ENCODE measurements around the gene TROAP.
A peak's percentile ranks its signal among the peaks of the same experiment; 100 is the strongest.

The TROAP gene

GRCh38 chr12:49340971-49341776, 18.1 kb downstream of the TROAP start:
- Mint-ChIP-seq H3K36me3 (ENCODE audit: low read depth) (peaks cover 2% of the 10 kb centered on the region), H3K4me1 (ENCODE audit: low read depth) (peaks cover 20% of the 10 kb centered on the region), H3K27ac (no peak overlapping the region), H3K4me3 (no peak overlapping the region), H3K27me3 (ENCODE audit: low read depth) (peaks cover 91% of the 10 kb centered on the region), H3K9me3 (no peaks in the 10 kb centered on the region)

DNA sequence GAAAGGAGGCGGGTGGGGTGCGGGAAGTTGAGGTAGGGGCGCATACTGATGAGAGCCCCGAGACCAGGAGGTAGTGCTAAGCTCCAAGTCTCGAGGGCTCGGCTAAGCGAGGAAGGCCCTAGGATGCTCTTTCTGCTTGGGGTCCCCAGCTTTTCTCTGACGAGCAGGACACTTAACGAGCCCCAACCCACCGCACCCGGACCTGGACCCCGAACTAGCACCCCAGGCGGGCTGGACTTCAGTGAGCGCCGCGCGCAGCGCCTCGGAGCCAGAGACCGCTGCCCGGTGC, 18.7 kb downstream of the TROAP start:
- H3K27me3 Mint-ChIP-seq (ENCODE audit: low read depth) = peaks cover 93% of the 10 kb centered on the region
- H3K9me3 Mint-ChIP-seq = no peaks in the 10 kb centered on the region
- peaks cover 2% of the 10 kb centered on the region for H3K36me3 Mint-ChIP-seq (ENCODE audit: low read depth)
- H3K4me3 Mint-ChIP-seq = no peak overlapping the region
- no peak overlapping the region for H3K27ac Mint-ChIP-seq
- H3K4me1 Mint-ChIP-seq (ENCODE audit: low read depth) = peaks cover 24% of the 10 kb centered on the region

GRCh38 chr12:49342066-49342913, 19.2 kb downstream of the TROAP start:
- Mint-ChIP-seq H3K36me3 (ENCODE audit: low read depth) (peaks cover 2% of the 10 kb centered on the region), H3K4me1 (ENCODE audit: low read depth) (peaks cover 24% of the 10 kb centered on the region), H3K9me3 (no peaks in the 10 kb centered on the region), H3K4me3 (peak overlapping the region; percentile 53), H3K27me3 (ENCODE audit: low read depth) (peaks cover 93% of the 10 kb centered on the region), H3K27ac (no peak overlapping the region)

DNA sequence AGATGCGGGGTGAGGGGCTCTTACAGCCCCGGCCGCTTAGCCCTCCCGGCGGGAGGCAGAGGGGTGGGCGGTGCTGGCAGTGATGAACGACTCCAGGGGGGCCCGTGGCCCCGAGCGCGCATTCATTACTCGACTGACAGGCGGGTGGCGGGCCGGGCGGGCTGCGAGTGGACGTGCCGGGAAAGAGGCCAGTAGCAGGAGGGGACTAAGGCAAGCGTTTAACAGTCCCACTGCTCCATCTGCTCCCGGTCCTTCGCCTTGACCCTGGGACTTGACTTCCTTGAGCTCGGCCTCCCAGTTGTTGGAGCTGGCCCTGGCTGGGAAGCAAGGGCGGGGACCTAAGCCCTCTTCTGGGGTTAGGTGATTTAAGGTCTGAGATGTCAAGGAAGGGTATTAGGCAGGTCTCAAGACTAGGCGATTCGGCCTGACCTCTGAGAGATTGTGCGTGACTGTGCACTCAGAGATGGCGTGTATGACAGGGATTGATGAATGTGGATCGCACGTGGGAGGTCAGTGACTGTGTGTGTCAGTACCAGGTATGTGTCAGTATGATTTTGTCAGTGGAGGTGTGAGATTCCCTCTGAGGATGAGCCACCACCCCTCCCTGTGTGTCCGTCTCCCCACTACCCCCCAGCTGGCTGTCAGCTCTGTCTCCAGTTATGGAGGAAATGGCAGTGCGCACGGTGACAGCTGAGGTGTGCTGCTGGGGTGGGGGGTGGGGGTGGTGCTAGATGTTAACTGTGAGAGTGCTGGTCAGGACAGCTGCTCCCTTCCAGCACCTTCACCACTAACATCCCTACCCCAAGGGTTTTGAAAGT, 20.1 kb downstream of the TROAP start:
- peaks cover 2% of the 10 kb centered on the region for H3K36me3 Mint-ChIP-seq (ENCODE audit: low read depth)
- peak overlapping the region; percentile 53 for H3K4me3 Mint-ChIP-seq
- peaks cover 20% of the 10 kb centered on the region for H3K4me1 Mint-ChIP-seq (ENCODE audit: low read depth)
- peaks cover 90% of the 10 kb centered on the region for H3K27me3 Mint-ChIP-seq (ENCODE audit: low read depth)
- no peak overlapping the region for H3K27ac Mint-ChIP-seq
- H3K9me3 Mint-ChIP-seq = no peaks in the 10 kb centered on the region

DNA sequence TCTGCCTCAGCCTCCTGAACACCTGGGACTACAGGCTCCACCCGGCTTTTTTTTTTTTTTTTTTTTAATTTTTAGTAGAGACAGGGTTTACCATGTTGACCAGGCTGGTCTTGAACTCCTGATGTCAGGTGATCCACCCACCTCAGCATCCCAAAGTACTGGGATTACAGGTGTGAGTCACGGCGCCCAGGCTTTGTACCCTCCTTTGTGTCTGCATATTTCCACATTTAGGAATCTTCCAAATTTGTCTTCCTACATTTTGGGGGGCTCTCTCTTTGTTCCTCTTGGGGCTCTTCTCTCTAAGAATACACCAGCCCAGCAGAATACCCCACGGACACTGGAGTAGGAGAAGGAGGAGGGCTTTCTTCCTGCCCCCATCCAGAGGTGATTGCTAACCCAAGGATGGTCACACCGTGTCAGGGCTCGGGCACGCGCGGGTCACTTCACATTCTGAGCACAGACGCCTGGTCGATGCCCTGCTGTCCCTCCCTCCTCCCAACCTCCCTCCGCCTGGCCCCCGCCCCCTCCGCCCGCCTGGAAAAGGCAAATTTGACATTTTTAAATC, 21.5 kb downstream of the TROAP start:
- no peak overlapping the region for H3K4me3 Mint-ChIP-seq
- H3K4me1 Mint-ChIP-seq (ENCODE audit: low read depth) = peaks cover 20% of the 10 kb centered on the region
- no peaks in the 10 kb centered on the region for H3K9me3 Mint-ChIP-seq
- H3K36me3 Mint-ChIP-seq (ENCODE audit: low read depth) = peaks cover 2% of the 10 kb centered on the region
- peaks cover 87% of the 10 kb centered on the region for H3K27me3 Mint-ChIP-seq (ENCODE audit: low read depth)
- H3K27ac Mint-ChIP-seq = no peak overlapping the region

- Mint-ChIP-seq H3K27ac (no peak overlapping the region), H3K9me3 (no peaks in the 10 kb centered on the region), H3K4me3 (no peak overlapping the region), H3K27me3 (ENCODE audit: low read depth) (peaks cover 81% of the 10 kb centered on the region), H3K36me3 (ENCODE audit: low read depth) (peaks cover 2% of the 10 kb centered on the region), H3K4me1 (ENCODE audit: low read depth) (peaks cover 20% of the 10 kb centered on the region)
Measured at GRCh38 chr12:49345051-49345824, 22.2 kb downstream of the TROAP start.

DNA sequence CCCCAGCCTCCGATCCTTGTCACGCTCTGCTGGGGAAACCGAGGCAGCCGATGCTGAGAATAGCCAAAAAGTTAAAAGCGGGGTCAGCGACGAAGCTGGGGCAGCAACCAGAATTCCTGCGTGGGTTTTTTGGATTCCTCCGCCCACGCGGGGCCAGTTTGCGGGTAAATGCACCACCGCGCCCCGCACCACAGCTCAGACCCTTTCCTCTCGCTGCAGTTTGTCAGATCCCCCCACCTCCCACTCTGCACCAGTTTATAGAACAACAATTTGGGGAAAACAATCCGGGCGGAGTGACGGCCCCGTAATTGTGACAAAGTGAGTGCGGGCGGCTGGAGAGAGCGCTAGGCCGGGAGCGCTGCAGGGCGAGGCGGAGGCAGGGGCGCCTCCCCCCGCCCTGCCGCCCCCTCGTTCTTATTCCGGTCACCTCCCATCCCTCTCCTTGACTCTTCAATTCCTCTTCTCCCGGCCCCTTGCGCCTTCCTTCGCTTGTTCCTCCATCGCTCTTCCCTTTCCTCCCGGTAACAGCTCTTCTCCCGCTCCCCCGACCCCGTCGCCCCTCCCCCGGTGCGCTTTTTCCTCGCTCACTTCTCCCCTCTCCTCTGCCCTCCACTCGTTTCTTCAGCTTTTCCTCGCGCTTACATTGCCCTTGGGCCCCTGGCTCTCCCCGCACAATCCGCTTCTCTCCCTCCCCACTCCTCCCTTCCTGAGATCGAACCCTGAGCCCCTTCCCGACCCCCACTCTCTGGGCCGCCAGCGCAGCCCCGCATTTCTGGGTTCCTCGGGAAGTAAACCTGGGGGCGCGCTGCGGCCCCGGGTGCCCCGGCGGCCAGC, 23.0 kb downstream of the TROAP start:
- no peak overlapping the region for H3K27ac Mint-ChIP-seq
- peaks cover 2% of the 10 kb centered on the region for H3K36me3 Mint-ChIP-seq (ENCODE audit: low read depth)
- H3K27me3 Mint-ChIP-seq (ENCODE audit: low read depth) = peaks cover 78% of the 10 kb centered on the region
- peaks cover 17% of the 10 kb centered on the region for H3K4me1 Mint-ChIP-seq (ENCODE audit: low read depth)
- peak overlapping the region; percentile 81 for H3K4me3 Mint-ChIP-seq
- H3K9me3 Mint-ChIP-seq = no peaks in the 10 kb centered on the region

DNA sequence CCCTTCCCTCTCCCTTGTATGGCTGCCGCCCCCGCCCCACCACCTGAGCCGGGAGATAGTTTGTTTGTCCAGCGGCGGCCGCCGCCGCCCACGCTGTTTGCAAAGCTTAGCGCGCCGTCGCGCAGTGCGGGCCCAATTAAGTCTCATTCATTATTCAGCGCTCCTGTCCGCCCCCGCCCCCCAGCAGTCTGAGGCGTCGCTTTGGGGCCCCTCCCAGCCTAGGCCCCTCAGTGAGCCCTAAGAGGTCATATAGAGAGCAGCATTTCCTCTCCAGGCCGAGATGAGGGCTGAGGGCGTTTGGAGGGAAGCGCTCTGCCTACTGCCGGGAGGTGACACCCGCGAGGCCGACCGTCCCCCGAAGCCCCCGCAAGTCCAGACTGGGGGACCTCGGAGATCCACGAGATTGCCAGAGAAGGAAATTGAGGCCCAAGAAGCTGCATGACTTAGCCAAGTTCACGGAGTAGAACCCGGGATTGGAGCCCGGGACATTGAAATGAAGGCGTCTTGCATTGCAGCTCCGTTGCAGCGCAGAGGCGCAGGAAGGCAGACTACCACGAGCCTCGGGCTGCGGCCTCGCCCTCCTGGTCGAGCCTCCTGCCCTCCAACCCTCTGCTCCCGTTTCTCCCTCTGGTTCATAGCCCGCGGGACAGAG, 23.7 kb downstream of the TROAP start, which contains the start of gene DNAJC22:
TSS of gene DNAJC22 (plus strand) at position 230 of the 652 bp plus-strand sequence. CDS start 1,985 bp downstream, outside the sequence.
- Mint-ChIP-seq H3K36me3 (ENCODE audit: low read depth) (peaks cover 2% of the 10 kb centered on the region), H3K27ac (peak within 1 kb of the TSS; percentile 49), H3K27me3 (ENCODE audit: low read depth) (peaks cover 76% of the 10 kb centered on the region), H3K4me3 (peak within 1 kb of the TSS; percentile 81), H3K4me1 (ENCODE audit: low read depth) (peaks cover 17% of the 10 kb centered on the region), H3K9me3 (no peaks in the 10 kb centered on the region)

- H3K9me3 Mint-ChIP-seq = no peaks in the 10 kb centered on the region
- H3K27ac Mint-ChIP-seq = no peak overlapping the region
- H3K4me1 Mint-ChIP-seq (ENCODE audit: low read depth) = peaks cover 17% of the 10 kb centered on the region
- H3K36me3 Mint-ChIP-seq (ENCODE audit: low read depth) = peaks cover 2% of the 10 kb centered on the region
- H3K27me3 Mint-ChIP-seq (ENCODE audit: low read depth) = peaks cover 77% of the 10 kb centered on the region
- H3K4me3 Mint-ChIP-seq = peak overlapping the region; percentile 81
Measured at GRCh38 chr12:49347311-49348193, 24.5 kb downstream of the TROAP start.

GRCh38 chr12:49348781-49349180, 25.7 kb downstream of the TROAP start:
- Mint-ChIP-seq H3K4me1 (ENCODE audit: low read depth) (peaks cover 10% of the 10 kb centered on the region), H3K9me3 (no peaks in the 10 kb centered on the region), H3K27ac (no peak overlapping the region), H3K27me3 (ENCODE audit: low read depth) (peaks cover 74% of the 10 kb centered on the region), H3K36me3 (ENCODE audit: low read depth) (peaks cover 2% of the 10 kb centered on the region), H3K4me3 (no peak overlapping the region)

DNA sequence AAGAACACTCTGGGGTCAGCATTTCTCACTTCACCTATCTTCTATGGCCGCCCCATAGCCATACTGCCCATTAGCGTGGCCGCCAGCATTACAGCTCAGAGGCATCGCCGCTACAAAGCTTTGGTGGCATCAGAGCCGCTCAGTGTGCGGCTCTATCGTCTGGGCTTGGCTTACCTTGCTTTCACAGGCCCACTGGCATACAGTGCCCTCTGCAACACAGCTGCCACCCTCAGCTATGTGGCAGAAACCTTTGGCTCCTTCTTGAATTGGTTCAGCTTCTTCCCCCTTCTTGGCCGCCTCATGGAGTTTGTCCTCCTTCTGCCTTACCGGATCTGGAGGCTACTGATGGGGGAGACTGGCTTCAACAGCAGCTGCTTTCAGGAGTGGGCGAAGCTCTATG, 26.2 kb downstream of the TROAP start:
- H3K36me3 Mint-ChIP-seq (ENCODE audit: low read depth) = peaks cover 2% of the 10 kb centered on the region

GRCh38 chr12:49352351-49352750, 29.3 kb downstream of the TROAP start:
- Mint-ChIP-seq H3K36me3 (ENCODE audit: low read depth) (no peaks in the 10 kb centered on the region), H3K27ac (no peak overlapping the region), H3K9me3 (no peaks in the 10 kb centered on the region), H3K4me1 (ENCODE audit: low read depth) (peaks cover under 1% of the 10 kb centered on the region), H3K27me3 (ENCODE audit: low read depth) (peaks cover 61% of the 10 kb centered on the region), H3K4me3 (no peak overlapping the region)

More for the DNA sequence above, 26.2 kb downstream of the TROAP start:
- Mint-ChIP-seq H3K9me3 (no peaks in the 10 kb centered on the region), H3K4me1 (ENCODE audit: low read depth) (peaks cover 10% of the 10 kb centered on the region), H3K27me3 (ENCODE audit: low read depth) (peaks cover 71% of the 10 kb centered on the region), H3K27ac (no peak overlapping the region), H3K4me3 (no peak overlapping the region)

All from T-helper 1 cell treated with Interleukin-12 subunit alpha and Interleukin-12 subunit beta and Interleukin-4 antibody, amounts not matched to agents 30 μg/mL and 1 μg/mL, for 36 hours (primary cell).